Activated effector memory CD4-positive, alpha-beta T cell treated with anti-CD3 and anti-CD28 coated beads, Interleukin-2, amount 50 U/mL, for 16 hours (primary cell): ENCODE data around the gene GALNT18.

Experiments used
- DNase-seq: peaks from one replicate; pipeline ENCODE4 v3.0.0-alpha.2; 2020

Gene GALNT18

GRCh38 chr11:11425806-11426205 is 196.0 kb downstream of the GALNT18 start:
- DNase-seq, result no peak

GRCh38 chr11:11424688-11425087 is 197.1 kb downstream of the GALNT18 start:
- DNase-seq, result no peak

- DNase-seq, result no peak
Measured at GRCh38 chr11:11422411-11423128, 199.2 kb downstream of the GALNT18 start.

- DNase-seq, result no peak
Measured at GRCh38 chr11:11421509-11421908, 200.3 kb downstream of the GALNT18 start.

- no peak for DNase-seq
Measured at GRCh38 chr11:11420899-11421285, 200.9 kb downstream of the GALNT18 start.

GRCh38 chr11:11420191-11420898 is 201.5 kb downstream of the GALNT18 start:
- no peak for DNase-seq

GRCh38 chr11:11419747-11420146 is 202.1 kb downstream of the GALNT18 start:
- no peak for DNase-seq

GRCh38 chr11:11416917-11417316 is 204.9 kb downstream of the GALNT18 start:
- DNase-seq, result no peak

GRCh38 chr11:11416502-11416901 is 205.3 kb downstream of the GALNT18 start:
- DNase-seq, result no peak

GRCh38 chr11:11415901-11416300 is 205.9 kb downstream of the GALNT18 start:
- no peak for DNase-seq

GRCh38 chr11:11414996-11415395 is 206.8 kb downstream of the GALNT18 start:
- DNase-seq, result no peak

GRCh38 chr11:11413776-11414175 is 208.0 kb downstream of the GALNT18 start:
- DNase-seq, result no peak

- DNase-seq, result no peak
Measured at GRCh38 chr11:11411401-11411985, 210.3 kb downstream of the GALNT18 start.

GRCh38 chr11:11409901-11410300 is 211.9 kb downstream of the GALNT18 start:
- no peak for DNase-seq

GRCh38 chr11:11409224-11409623 is 212.6 kb downstream of the GALNT18 start:
- DNase-seq, result no peak

GRCh38 chr11:11408436-11409221 is 213.2 kb downstream of the GALNT18 start:
- DNase-seq, result no peak

GRCh38 chr11:11407763-11408084 is 214.1 kb downstream of the GALNT18 start:
- DNase-seq, result no peak

GRCh38 chr11:11407065-11407762 is 214.6 kb downstream of the GALNT18 start:
- no peak for DNase-seq

- DNase-seq, result no peak
Measured at GRCh38 chr11:11406652-11407051, 215.2 kb downstream of the GALNT18 start.

GRCh38 chr11:11403763-11404725 is 217.8 kb downstream of the GALNT18 start:
- DNase-seq, result no peak

GRCh38 chr11:11401960-11402535 is 219.8 kb downstream of the GALNT18 start:
- DNase-seq, result no peak
